ENCODE data around the gene VWC2L.

GRCh38 chr2:214542295-214542694 lies 131.4 kb downstream of the VWC2L start:
- no peak for TF ChIP-seq CTCF (IDR thresholded peaks at IDR 0.05)
- TF ChIP-seq POLR2A (IDR thresholded peaks at IDR 0.05) = no peak

All from ovary (tissue), 3 donors.